Stimulated activated CD4-positive, alpha-beta T cell treated with anti-CD3 and anti-CD28 coated beads, Interleukin-15, amount 100 ng/mL, for 48 hours (primary cell): ENCODE results near the gene RFESD.
"Not testable (repeated sequence)": the region's sequence is repeated elsewhere in the genome, so short reads cannot be mapped to it uniquely, and the experiment has no call there.

ENCODE experiments used
- DNase-seq, 2 donors: peaks; one replicate each; pipeline ENCODE4 v3.0.0-alpha.2; 2020; ENCODE audit warnings: low read depth in 2 of 2

Gene RFESD

DNA sequence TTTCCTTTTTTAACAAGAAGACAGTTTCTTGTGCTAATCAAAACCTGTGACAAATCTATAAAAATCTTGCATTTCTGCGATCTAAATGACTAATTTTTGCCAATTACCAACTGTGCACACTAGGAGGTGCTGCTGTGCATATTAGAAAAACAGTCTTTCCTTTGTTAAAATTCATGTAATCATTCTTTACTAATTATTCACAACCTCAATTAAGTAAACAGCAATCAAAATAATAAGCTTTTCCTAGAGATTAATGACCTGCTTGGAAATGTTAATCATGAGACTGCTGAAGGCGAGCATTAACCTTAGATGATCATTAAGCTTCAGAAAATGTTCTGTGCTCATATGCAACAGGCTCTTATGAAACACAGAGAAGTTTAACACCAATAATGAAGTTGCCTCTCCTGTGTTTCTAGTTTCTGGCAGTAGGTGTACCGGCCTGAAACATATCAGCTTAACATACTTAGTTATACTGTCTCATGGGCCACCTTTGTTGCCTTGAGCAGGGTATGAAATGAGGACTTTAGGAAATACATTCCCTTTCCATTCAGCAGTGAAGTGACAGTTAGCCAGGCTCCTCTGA lies 17.7 kb downstream of the RFESD start:
- peak in 1 of 2 donors; percentile 20 for DNase-seq

GRCh38 chr5:95667061-95667618 lies 20.6 kb downstream of the RFESD start:
- no peak for DNase-seq

DNA sequence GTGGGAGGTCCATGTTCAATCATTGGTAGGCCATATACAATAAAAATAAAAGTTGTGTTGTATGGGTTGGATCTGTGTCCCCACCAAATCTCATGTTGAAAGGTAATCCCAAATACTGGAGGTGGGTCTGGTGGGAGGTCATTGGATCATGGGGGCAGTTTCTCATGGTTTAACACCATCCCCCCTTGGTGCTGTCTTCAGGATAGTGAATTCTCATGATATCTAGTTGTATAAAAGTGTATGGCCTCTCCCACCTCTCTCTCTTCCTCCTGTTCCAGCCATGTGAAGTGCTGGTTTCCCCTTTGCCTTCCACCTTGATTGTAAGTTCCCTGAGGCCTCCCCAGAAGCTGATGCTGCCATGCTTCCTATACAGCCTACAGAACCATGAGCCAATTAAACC lies 21.1 kb downstream of the RFESD start:
- DNase-seq: no peak

DNA sequence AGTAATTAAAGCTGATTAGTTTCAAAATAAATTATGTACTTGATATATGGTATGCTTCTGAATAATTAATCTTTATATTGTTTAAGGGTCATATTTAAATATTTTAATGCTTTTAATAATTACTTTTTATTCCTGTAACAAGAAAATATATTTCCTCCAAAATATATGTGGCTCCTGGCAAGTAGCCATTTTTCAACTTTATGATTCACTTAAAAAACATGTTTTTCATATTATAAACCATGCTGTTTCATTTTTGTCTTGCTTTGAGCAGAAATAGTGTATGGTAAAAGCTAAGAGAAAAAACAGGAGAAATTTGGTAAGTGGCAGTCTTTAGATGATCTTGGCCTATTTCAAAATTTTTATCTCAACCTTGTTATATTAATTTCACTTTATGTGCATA lies 21.6 kb downstream of the RFESD start:
- DNase-seq: no peak

GRCh38 chr5:95668728-95669127 lies 22.2 kb downstream of the RFESD start:
- DNase-seq: no peak

DNA sequence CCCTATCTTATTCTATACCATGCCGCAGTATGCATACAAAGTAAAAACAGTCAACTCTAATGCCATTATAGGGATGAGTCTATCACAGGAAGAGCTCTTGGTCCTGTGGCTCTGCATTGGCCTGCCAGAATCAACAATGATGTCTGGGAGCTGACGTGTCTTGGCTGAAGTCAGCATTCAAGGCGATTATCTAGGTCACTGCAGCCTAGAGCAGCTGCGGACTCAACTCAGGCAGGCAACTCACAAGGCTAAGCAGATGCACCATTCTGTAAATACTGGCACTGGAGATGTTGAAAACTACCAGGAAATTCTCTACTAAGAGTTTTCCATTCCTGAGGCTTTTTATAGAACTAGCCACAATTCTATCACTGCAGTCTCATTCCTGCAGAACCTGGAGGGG lies 23.0 kb downstream of the RFESD start:
- DNase-seq: no peak

GRCh38 chr5:95669985-95670384 lies 23.4 kb downstream of the RFESD start:
- DNase-seq: no peak

GRCh38 chr5:95670568-95670967 lies 24.0 kb downstream of the RFESD start:
- DNase-seq: no peak

DNA sequence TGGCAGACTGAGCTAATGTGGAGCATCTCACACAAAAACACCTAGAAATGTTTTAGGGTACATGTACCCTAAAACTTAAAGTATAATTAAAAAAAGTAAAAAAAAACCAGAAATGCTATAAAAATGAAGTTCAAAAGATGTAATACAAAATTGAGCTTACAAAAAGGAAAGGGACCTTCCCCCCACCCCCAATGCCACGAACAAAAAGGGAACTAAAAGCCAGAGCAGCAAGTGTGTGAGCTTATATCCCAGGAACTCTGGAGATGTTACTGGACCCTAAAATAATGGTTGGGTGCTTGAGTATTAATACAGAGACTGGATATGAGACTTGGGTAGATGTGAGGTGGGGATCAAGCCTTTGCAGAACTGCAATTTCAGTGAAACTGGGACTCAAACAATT lies 25.2 kb downstream of the RFESD start:
- no peak for DNase-seq

GRCh38 chr5:95672641-95673040 lies 26.1 kb downstream of the RFESD start:
- no peak for DNase-seq

- no peak for DNase-seq
Measured at GRCh38 chr5:95673081-95673480, 26.5 kb downstream of the RFESD start.

DNA sequence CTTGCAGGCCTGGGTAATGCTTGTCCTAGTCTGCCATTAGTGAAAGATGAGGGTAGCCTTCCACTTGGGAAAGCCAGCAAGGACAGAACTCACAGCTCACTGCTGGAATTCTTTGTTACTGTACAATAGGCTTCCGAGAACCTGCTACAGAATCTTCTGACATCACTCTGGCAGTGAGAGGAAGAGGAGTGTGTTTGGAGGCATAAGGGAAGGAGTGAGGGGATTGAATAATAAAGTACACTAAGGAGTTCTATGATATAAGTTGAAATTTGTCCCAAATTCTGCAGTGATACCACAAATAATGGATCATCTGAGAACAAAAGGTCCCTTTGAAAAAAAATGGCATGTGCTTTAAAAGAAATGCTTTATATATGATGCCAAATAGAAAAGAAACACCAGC lies 36.3 kb downstream of the RFESD start, which contains the start of gene SPATA9:
Gene SPATA9, minus strand, starts transcription at position 101 of the 400 bp plus-strand sequence. CDS start 137 bp downstream, outside the sequence.
- DNase-seq: no peak

GRCh38 chr5:95684361-95684760 lies 37.8 kb downstream of the RFESD start:
- DNase-seq: no peak

- DNase-seq: no peak
Measured at GRCh38 chr5:95686651-95687050, 40.1 kb downstream of the RFESD start.

GRCh38 chr5:95689680-95690079 lies 43.1 kb downstream of the RFESD start:
- no peak for DNase-seq

DNA sequence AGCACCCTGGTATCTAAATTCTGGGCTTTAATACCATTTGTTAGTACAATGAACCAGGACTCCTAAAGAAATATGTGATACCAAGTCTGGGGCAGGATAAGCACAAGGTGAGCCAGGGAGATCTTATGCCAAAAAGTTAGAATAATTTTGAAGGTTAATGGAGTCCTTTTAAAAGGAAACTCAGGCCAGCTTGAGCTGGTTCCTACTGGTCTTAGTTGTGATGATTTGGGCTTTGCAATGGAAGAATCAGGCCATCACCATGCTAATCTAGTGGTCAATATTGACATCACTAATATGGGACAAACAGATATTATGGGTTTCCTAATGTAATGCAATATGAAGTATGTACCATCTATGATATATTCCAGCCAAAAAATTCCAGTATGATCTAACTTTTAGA lies 43.8 kb downstream of the RFESD start:
- no peak for DNase-seq

DNA sequence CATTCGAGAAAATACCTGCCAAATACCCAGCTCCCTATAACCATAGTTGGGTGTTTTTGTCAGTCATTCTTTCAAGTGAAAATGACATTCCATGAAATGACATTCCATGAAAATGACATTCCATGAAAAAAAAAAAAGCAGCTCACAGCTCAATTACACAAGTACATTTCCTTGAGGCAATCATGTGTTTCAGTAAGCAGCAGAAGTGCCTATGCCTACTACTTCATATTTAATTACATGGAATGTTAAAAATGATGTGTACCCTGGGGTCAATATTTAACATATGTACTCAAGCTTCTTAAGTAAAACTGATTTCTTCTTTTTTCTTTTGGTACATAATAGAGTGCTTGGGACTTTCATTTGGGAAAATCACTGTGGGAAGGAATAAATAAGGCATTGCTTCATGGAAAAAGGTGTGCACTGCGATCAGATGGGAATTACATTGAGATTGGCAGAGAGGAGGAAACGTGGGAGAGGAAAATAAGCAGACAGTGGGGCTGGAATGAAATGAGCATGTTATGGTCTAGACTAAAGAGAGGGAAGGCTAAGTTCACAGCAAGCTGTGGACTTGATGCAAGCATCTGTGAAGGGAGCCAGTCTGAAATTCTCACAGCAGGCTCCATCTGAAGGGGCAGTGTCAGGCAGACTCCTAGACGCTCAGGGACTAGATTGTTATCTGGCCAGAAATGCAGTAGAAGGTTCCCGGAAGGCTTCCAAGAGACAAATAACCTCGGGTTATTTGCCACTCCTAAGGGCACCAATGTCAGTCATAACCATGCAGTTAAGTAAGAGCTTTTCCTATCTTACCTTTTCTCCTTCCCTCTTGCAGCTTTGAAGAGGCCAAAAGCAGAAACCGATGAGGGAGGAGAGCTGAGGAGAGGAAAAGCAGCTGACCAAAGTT lies 51.5 kb downstream of the RFESD start:
- no peak for DNase-seq

DNA sequence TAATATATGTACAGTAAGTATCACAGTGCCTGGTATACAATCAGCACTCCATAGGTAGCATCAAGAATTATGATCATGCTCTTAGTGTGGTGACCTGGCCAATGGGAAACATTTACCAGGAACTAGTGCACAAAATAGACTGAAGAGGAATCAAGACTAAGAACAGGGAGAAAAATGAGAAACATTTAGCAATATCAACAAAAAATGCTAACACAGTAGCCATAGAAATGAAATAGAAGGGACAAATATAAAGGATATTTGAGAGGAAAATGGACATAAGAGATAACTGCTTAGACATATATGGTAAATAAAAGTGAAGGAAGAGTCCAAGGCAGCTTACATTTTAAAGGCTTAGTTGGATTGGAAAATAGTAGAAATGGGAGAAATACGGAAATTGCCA lies 52.8 kb downstream of the RFESD start:
- no peak for DNase-seq

DNA sequence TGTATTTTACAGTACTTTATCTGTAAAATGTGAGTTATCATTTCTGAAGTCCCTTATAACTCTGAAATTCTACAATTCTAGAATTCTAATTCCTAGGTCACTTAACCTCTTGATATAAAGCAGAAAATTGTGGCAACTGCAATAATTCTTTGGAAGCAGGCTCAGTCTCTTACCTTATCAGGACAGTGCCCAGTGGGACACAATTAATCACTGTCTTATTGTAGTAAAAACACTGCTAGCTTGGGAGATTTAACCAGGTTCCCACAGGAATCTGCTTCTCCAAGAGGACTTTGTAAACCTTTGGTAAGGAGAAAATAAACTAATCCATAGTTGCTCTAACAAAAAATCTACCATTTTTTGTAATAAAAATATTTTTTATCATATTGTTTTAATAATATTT lies 54.5 kb downstream of the RFESD start:
- no peak for DNase-seq

GRCh38 chr5:95704150-95704549 lies 57.6 kb downstream of the RFESD start:
- DNase-seq: no peak

- not testable (repeated sequence) for DNase-seq
Measured at GRCh38 chr5:95706196-95706595, 59.6 kb downstream of the RFESD start.

DNA sequence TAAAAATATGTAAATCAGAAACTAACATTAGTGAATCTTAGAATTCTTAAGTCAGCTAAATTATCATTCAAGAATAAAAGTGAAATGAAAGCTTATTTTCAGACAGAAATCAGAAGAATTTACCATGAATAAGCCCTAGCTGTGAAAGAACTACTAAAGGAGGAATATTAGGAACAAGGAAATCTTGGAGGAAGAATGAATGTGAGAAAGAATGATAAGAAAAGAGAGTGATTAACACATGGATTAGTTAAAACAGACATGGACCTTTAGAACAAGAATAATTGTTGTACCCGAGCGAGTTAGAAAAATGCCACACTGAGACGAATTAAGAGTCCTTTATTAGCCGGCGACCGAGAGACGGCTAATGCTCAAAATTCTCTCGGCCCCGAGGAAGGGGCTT lies 60.5 kb downstream of the RFESD start:
- no peak for DNase-seq
